ENCODE data around the gene CREB3L4. TPM values are rescaled to one million over a fixed set of nuclear protein-coding genes. Genes with fewer than 3 reads are reported as not detected.

The CREB3L4 gene
- total RNA-seq, 2 donors from 2014 or later = 0.66 to 14.0 TPM

DNA sequence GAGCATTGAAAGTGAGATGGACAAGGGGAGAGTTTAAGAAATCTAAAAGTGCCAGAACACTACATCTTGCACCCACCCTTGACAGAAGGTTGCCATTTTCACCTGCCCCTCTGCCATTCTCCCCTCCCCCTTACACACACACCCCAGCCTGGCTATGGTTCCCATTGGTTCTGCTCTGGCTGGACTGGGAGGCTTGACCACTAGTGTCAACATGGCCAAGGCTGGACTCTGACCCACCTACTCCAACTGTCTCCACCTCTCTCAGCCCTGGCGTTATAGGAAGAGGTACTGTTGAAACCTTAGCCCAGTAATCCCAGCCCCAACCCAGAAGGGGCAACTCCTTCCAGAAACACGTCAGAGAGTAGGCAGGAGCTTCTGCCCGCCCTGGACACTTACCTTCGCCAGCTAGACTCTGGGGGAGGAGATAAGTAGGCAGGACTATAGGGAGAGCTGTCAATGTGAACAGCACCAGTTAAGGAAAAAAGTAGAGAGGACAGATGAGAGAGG lies 13.8 kb upstream of the CREB3L4 start:
- TF ChIP-seq POLR2A (IDR thresholded peaks at IDR 0.05) = no peak
- TF ChIP-seq, protein P1, sequence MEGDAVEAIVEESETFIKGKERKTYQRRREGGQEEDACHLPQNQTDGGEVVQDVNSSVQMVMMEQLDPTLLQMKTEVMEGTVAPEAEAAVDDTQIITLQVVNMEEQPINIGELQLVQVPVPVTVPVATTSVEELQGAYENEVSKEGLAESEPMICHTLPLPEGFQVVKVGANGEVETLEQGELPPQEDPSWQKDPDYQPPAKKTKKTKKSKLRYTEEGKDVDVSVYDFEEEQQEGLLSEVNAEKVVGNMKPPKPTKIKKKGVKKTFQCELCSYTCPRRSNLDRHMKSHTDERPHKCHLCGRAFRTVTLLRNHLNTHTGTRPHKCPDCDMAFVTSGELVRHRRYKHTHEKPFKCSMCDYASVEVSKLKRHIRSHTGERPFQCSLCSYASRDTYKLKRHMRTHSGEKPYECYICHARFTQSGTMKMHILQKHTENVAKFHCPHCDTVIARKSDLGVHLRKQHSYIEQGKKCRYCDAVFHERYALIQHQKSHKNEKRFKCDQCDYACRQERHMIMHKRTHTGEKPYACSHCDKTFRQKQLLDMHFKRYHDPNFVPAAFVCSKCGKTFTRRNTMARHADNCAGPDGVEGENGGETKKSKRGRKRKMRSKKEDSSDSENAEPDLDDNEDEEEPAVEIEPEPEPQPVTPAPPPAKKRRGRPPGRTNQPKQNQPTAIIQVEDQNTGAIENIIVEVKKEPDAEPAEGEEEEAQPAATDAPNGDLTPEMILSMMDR (IDR thresholded peaks at IDR 0.05) = no peak
- peaks cover 0 to 13% of the 10 kb centered on the region in 2 donors for H3K36me3 ChIP-seq (replicated peaks in 1 of 2; ENCODE audit: insufficient read depth in 1 of 2, low read depth in 2 of 2)
- no peaks in the 10 kb centered on the region for H3K27me3 ChIP-seq
- no peak overlapping the region for H3K27ac ChIP-seq
- intact Hi-C loops (cut with DNase I) = no loop called here
- peaks cover 25% of the 10 kb centered on the region for H3K4me1 ChIP-seq
- no peaks in the 10 kb centered on the region for H3K9me3 ChIP-seq
- H3K4me3 ChIP-seq = no peak overlapping the region
- WGBS, 2 donors = 58 to 63% methylated on average over 4 of the region's 4 CpGs
- ATAC-seq = no peak
- no peak for DNase-seq

DNA sequence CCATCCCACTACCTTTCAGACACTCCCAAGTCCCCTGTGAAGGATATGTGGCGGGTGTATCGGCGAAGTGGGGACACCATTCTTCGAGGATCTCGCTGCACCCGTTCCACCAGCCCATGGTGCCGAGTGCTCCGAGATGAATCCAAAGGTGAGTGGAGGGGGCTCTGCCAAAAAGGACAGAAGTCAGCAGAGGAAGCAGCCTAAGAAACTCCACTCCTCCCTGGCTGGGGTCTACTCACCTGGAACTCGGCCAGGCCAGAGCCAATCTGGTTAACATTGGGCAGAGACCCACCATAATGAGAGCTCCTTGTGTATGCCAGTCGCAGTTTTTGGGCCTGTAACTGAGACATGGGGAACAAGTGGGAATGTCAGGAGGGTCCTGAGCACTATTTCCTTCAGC lies 12.9 kb upstream of the CREB3L4 start:
- DNase-seq (no peak), ATAC-seq (no peak)
- peaks cover 34% of the 10 kb centered on the region for H3K4me1 ChIP-seq
- H3K27me3 ChIP-seq = no peaks in the 10 kb centered on the region
- H3K36me3 ChIP-seq (replicated peaks in 1 of 2; ENCODE audit: insufficient read depth in 1 of 2, low read depth in 2 of 2) = peaks cover 0 to 13% of the 10 kb centered on the region in 2 donors
- intact Hi-C loops (cut with DNase I) = no loop called here
- TF ChIP-seq POLR2A (IDR thresholded peaks at IDR 0.05) = no peak
- TF ChIP-seq, protein P1 (IDR thresholded peaks at IDR 0.05) = no peak
- no peaks in the 10 kb centered on the region for H3K9me3 ChIP-seq
- H3K4me3 ChIP-seq = no peak overlapping the region
- no peak overlapping the region for H3K27ac ChIP-seq
- 91 to 100% methylated on average over 3 to 10 of the region's 10 CpGs for WGBS, 2 donors

DNA sequence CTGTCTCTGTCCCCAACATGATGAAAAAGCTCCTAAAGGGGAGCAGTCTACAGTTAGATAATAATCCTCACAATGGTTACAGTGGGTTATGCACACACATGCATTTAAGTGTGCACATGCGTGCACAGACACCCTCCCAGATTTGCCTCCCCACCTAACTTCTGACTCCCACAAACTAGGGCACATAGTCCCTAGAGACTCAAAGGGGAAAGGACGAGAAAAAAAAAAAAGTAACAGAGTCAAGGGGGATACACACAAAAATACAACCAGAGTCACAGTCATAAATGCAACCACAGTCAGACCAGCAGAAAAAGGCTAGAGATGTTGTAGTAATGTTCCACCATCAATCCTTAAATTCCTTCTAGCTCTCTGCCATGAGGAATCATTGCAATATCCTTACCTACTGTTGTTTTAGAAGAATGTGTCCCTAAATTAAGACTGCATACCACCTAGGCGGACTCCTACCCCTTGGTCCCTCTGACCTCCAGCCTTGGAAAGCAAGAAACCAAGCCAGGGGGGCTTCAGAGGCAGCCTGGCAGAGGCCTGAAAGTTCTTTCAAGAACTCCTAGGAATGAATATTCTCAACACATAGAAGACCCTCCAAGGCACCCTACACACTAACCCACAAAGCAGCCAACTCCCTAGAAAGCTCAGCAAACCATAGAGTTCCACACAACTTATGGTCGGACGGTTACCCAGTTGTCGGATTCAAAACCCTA lies 10.5 kb upstream of the CREB3L4 start:
- no peak for DNase-seq
- no peak for TF ChIP-seq POLR2A (IDR thresholded peaks at IDR 0.05)
- TF ChIP-seq, protein P1 (IDR thresholded peaks at IDR 0.05) = no peak
- intact Hi-C loops (cut with DNase I) = no loop called here
- no peaks in the 10 kb centered on the region for H3K9me3 ChIP-seq
- H3K4me1 ChIP-seq = peaks cover 47% of the 10 kb centered on the region
- H3K27me3 ChIP-seq = no peaks in the 10 kb centered on the region
- peak overlapping the region; percentile 75 to 97 for H3K4me3 ChIP-seq
- H3K36me3 ChIP-seq (replicated peaks in 1 of 2; ENCODE audit: insufficient read depth in 1 of 2, low read depth in 2 of 2) = peaks cover 0 to 6% of the 10 kb centered on the region in 2 donors
- WGBS, 2 donors = 23 to 28% methylated on average over 6 of the region's 6 CpGs
- no peak for ATAC-seq
- peak overlapping the region in 3 of 4 donors; percentile 79 to 89 (median 86) for H3K27ac ChIP-seq

DNA sequence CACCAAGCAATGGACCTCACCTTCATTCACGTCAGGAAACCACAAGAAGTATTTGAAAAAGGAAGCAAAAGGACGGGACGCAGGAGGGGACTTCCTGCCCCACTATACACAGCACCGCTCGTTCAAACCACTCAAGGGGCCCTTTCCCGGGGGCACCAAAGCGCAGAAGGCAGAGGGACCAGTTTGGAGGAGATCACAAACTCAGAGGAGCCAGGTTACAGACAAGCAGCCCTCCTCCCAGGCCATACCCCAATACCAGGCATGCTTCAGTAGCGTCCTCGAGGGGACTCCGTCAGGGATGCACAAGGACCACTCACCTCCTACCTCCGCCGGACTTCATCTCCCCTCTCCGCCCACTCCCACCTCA lies 10.0 kb upstream of the CREB3L4 start:
- Histone ChIP-seq H3K4me3 (peak overlapping the region; percentile 75 to 97), H3K9me3 (no peaks in the 10 kb centered on the region), H3K36me3 (replicated peaks in 1 of 2; ENCODE audit: insufficient read depth in 1 of 2, low read depth in 2 of 2) (peaks cover 0 to 4% of the 10 kb centered on the region in 2 donors), H3K27ac (peak overlapping the region; percentile 74 to 89 (median 82)), H3K27me3 (no peaks in the 10 kb centered on the region), H3K4me1 (peaks cover 52% of the 10 kb centered on the region)
- ATAC-seq (no peak), DNase-seq (no peak)
- WGBS, 2 donors = 1 to 2% methylated on average over 13 of the region's 13 CpGs
- intact Hi-C loops (cut with DNase I) = no loop called here
- TF ChIP-seq POLR2A (IDR thresholded peaks at IDR 0.05) = no peak
- TF ChIP-seq, protein P1 (IDR thresholded peaks at IDR 0.05) = no peak
